WTC11 (cell line): ENCODE data around the gene R3HDM4.

Source experiments
- CREB1 ChIP-seq: sonication (generic); formaldehyde crosslinking; IDR thresholded peaks from 2 replicates; pipeline ENCODE4 v1.8.0; 2023; ENCODE audit warnings: mild to moderate bottlenecking, missing genetic modification reagents
- CREM ChIP-seq: sonication (generic); formaldehyde crosslinking; IDR thresholded peaks from 2 replicates; pipeline ENCODE4 v1.8.1; 2022; ENCODE audit warnings: mild to moderate bottlenecking, missing genetic modification reagents, moderate library complexity
- MXD4 ChIP-seq: fragments of 250-450 bp; sonication (Bioruptor Pico); IDR thresholded peaks from 2 replicates; pipeline ENCODE4 v1.8.0; 2021; ENCODE audit warnings: mild to moderate bottlenecking, moderate library complexity, borderline replicate concordance
- NR2C2 ChIP-seq: sonication (generic); formaldehyde crosslinking; IDR thresholded peaks from 2 replicates; pipeline ENCODE4 v1.8.0; 2022; ENCODE audit warnings: mild to moderate bottlenecking, missing genetic modification reagents
- PRDM15 ChIP-seq: sonication (generic); formaldehyde crosslinking; IDR thresholded peaks from 2 replicates; pipeline ENCODE4 v1.8.0; 2022; ENCODE audit warnings: missing genetic modification reagents
- SOX15 ChIP-seq: fragments of 250-450 bp; sonication (Bioruptor Pico); IDR thresholded peaks from 2 replicates; pipeline ENCODE4 v1.9.0; 2021; ENCODE audit warnings: mild to moderate bottlenecking
- TEAD1 ChIP-seq: sonication (generic); formaldehyde crosslinking; IDR thresholded peaks from 2 replicates; pipeline ENCODE4 v1.8.0; 2022; ENCODE audit warnings: mild to moderate bottlenecking, missing genetic modification reagents
- TEAD4 ChIP-seq: sonication (generic); formaldehyde crosslinking; IDR thresholded peaks from 2 replicates; pipeline ENCODE4 v1.8.0; 2022; ENCODE audit warnings: mild to moderate bottlenecking, missing genetic modification reagents
- USF2 ChIP-seq: sonication (generic); formaldehyde crosslinking; IDR thresholded peaks from 2 replicates; pipeline ENCODE4 v1.8.1; 2023; ENCODE audit warnings: mild to moderate bottlenecking, missing genetic modification reagents, moderate library complexity
- ZNF138 ChIP-seq: sonication (generic); formaldehyde crosslinking; conservative IDR thresholded peaks from 2 replicates; pipeline ENCODE4 v1.8.1; 2022; ENCODE audit warnings: mild to moderate bottlenecking, moderate library complexity, missing genetic modification reagents
- TF ChIP-seq, protein P1 (sequence below): fragments of 200-600 bp; IDR thresholded peaks from 2 replicates; pipeline ENCODE4 v1.8.0; 2022; ENCODE audit warnings: antibody characterized with exemption
- TF ChIP-seq, protein P2 (sequence below): sonication (generic); formaldehyde crosslinking; IDR thresholded peaks from 2 replicates; pipeline ENCODE4 v1.8.1; 2023; ENCODE audit warnings: mild to moderate bottlenecking, moderate library complexity, missing genetic modification reagents
- TF ChIP-seq, protein P3 (sequence below): sonication (generic); formaldehyde crosslinking; IDR thresholded peaks from 2 replicates; pipeline ENCODE4 v1.8.0; 2022; ENCODE audit warnings: mild to moderate bottlenecking, missing genetic modification reagents
- TF ChIP-seq, protein P4 (sequence below): sonication (generic); formaldehyde crosslinking; IDR thresholded peaks from 2 replicates; pipeline ENCODE4 v1.8.1; 2023; ENCODE audit warnings: mild to moderate bottlenecking, missing genetic modification reagents, moderate library complexity

DNA sequence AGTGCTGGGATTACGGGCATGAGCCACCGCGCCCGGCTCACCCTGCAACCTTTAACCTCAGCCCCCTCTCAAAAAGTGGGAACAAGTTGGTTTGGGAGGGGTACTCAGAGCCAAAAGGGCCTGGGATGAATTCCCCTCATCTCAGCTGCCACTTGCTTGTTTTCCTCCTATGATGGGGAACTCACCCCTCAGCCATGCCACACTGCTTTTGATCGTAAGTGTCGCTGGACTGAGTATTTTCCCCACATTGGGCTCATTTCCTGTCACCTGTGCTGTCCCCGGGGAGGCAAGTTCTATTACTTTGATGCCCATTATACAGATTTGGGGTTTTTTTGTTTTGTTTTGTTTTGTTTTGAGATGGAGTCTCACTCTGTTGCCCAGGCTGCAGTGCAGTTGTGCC, 6.5 kb downstream of the R3HDM4 start:
- no peak for TF ChIP-seq USF2
- TF ChIP-seq, protein P1, sequence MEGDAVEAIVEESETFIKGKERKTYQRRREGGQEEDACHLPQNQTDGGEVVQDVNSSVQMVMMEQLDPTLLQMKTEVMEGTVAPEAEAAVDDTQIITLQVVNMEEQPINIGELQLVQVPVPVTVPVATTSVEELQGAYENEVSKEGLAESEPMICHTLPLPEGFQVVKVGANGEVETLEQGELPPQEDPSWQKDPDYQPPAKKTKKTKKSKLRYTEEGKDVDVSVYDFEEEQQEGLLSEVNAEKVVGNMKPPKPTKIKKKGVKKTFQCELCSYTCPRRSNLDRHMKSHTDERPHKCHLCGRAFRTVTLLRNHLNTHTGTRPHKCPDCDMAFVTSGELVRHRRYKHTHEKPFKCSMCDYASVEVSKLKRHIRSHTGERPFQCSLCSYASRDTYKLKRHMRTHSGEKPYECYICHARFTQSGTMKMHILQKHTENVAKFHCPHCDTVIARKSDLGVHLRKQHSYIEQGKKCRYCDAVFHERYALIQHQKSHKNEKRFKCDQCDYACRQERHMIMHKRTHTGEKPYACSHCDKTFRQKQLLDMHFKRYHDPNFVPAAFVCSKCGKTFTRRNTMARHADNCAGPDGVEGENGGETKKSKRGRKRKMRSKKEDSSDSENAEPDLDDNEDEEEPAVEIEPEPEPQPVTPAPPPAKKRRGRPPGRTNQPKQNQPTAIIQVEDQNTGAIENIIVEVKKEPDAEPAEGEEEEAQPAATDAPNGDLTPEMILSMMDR, result no peak
- TF ChIP-seq, protein P2, sequence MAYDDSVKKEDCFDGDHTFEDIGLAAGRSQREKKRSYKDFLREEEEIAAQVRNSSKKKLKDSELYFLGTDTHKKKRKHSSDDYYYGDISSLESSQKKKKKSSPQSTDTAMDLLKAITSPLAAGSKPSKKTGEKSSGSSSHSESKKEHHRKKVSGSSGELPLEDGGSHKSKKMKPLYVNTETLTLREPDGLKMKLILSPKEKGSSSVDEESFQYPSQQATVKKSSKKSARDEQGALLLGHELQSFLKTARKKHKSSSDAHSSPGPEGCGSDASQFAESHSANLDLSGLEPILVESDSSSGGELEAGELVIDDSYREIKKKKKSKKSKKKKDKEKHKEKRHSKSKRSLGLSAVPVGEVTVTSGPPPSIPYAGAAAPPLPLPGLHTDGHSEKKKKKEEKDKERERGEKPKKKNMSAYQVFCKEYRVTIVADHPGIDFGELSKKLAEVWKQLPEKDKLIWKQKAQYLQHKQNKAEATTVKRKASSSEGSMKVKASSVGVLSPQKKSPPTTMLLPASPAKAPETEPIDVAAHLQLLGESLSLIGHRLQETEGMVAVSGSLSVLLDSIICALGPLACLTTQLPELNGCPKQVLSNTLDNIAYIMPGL (CRISPR knock-in tag), result no peak
- TF ChIP-seq, protein P3, sequence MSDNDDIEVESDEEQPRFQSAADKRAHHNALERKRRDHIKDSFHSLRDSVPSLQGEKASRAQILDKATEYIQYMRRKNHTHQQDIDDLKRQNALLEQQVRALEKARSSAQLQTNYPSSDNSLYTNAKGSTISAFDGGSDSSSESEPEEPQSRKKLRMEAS (CRISPR knock-in tag), result no peak
- TF ChIP-seq MXD4 (CRISPR knock-in tag), result no peak
- TF ChIP-seq, protein P4, sequence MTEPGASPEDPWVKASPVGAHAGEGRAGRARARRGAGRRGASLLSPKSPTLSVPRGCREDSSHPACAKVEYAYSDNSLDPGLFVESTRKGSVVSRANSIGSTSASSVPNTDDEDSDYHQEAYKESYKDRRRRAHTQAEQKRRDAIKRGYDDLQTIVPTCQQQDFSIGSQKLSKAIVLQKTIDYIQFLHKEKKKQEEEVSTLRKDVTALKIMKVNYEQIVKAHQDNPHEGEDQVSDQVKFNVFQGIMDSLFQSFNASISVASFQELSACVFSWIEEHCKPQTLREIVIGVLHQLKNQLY (CRISPR knock-in tag), result no peak
- no peak for TF ChIP-seq TEAD4 (CRISPR knock-in tag)
- TF ChIP-seq PRDM15 (CRISPR knock-in tag), result no peak
- no peak for TF ChIP-seq TEAD1 (CRISPR knock-in tag)
- TF ChIP-seq CREM (CRISPR knock-in tag), result no peak
- no peak for TF ChIP-seq NR2C2
- no peak for TF ChIP-seq ZNF138 (CRISPR knock-in tag)
- TF ChIP-seq CREB1, result no peak
- no peak for TF ChIP-seq SOX15 (CRISPR knock-in tag)
